ENCODE measurements around the gene APOO.

GRCh38 chrX:23952984-23953907 is 45.5 kb upstream of the APOO start:
- no peak for TF ChIP-seq POLR2A (IDR thresholded peaks at IDR 0.05)
- TF ChIP-seq, protein P1, sequence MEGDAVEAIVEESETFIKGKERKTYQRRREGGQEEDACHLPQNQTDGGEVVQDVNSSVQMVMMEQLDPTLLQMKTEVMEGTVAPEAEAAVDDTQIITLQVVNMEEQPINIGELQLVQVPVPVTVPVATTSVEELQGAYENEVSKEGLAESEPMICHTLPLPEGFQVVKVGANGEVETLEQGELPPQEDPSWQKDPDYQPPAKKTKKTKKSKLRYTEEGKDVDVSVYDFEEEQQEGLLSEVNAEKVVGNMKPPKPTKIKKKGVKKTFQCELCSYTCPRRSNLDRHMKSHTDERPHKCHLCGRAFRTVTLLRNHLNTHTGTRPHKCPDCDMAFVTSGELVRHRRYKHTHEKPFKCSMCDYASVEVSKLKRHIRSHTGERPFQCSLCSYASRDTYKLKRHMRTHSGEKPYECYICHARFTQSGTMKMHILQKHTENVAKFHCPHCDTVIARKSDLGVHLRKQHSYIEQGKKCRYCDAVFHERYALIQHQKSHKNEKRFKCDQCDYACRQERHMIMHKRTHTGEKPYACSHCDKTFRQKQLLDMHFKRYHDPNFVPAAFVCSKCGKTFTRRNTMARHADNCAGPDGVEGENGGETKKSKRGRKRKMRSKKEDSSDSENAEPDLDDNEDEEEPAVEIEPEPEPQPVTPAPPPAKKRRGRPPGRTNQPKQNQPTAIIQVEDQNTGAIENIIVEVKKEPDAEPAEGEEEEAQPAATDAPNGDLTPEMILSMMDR (IDR thresholded peaks at IDR 0.05 in 8 of 11, conservative IDR thresholded peaks at IDR 0.05 in 3 of 11), result no peak
- TF ChIP-seq POLR2AphosphoS5 (IDR thresholded peaks at IDR 0.05), result no peak

All from spleen (tissue), 7 donors.